Aorta (tissue), 5 donors: Measurements from ENCODE around the gene GABRR2. TPM values are rescaled to one million over a fixed set of nuclear protein-coding genes. Genes with fewer than 3 reads are reported as not detected.

Experiments used
- ATAC-seq: fragments of 200-7000 bp; cut with Tn5 transposase; one replicate; pipeline ENCODE4 v1.9.1; 2022; ENCODE audit warnings: moderate library complexity; ENCODE audit not compliant: low FRiP score
- DNase-seq, 2 donors: peaks; one replicate each; pipeline ENCODE4 v3.0.0-alpha.2; 2020
- H3K27ac ChIP-seq, 2 donors: one replicate each; pipeline ENCODE4 v1.5.1; 2013; ENCODE audit warnings: low read length in 2 of 2, mild to moderate bottlenecking in 2 of 2, moderate library complexity in 2 of 2, control low read depth in 1 of 2, inconsistent platforms in 1 of 2, low read depth in 1 of 2
- H3K27me3 ChIP-seq, 2 donors: one replicate each; pipeline ENCODE4 v1.6.1; 2013; ENCODE audit warnings: control low read depth in 1 of 2, low read length in 1 of 2, mild to moderate bottlenecking in 1 of 2, moderate library complexity in 1 of 2; ENCODE audit not compliant: insufficient read depth in 2 of 2, control insufficient read depth in 1 of 2
- H3K36me3 ChIP-seq, 2 donors: one replicate each; pipeline ENCODE4 v1.6.1; 2013; ENCODE audit warnings: control low read depth in 1 of 2, low read length in 1 of 2, mild to moderate bottlenecking in 1 of 2; ENCODE audit not compliant: insufficient read depth in 2 of 2, control insufficient read depth in 1 of 2
- H3K4me1 ChIP-seq, 2 donors: one replicate each; pipeline ENCODE4 v1.6.1; 2013; ENCODE audit warnings: low read length in 2 of 2, control low read depth in 1 of 2, mild to moderate bottlenecking in 1 of 2, moderate library complexity in 1 of 2; ENCODE audit not compliant: insufficient read depth in 2 of 2, control insufficient read depth in 1 of 2
- H3K4me3 ChIP-seq, 2 donors: one replicate each; pipeline ENCODE4 v1.5.1; 2013; ENCODE audit warnings: low read length in 2 of 2, control low read depth in 1 of 2, mild to moderate bottlenecking in 1 of 2
- H3K9me3 ChIP-seq: one replicate; pipeline ENCODE4 v1.6.1; 2013; ENCODE audit warnings: mild to moderate bottlenecking, low read length; ENCODE audit not compliant: control insufficient read depth
- WGBS, 2 donors: extraction: QIAGEN DNeasy Blood & Tissue Kit; methylation state at CpG; one replicate each; pipeline ENCODE4 v1.1.7; 2013; 5-methylcytosine and 5-hydroxymethylcytosine counted together
- intact Hi-C, 2 donors: fragments of 100-400 bp; cut with DNase I; formaldehyde crosslinking; loops; one replicate each; pipeline versions ENCODE4 v1.14.2 to v1.15.0; 2022
- polyA plus RNA-seq, 2 donors: library from polyadenylated mRNA; stranded (reverse); fragments of 200-250 nt; gene quantifications; one replicate each; pipeline ENCODE4 v1.2.3, GENCODE V29; 2013
- total RNA-seq, 2 donors: library from RNA; stranded (reverse); fragmentation: NEBNext Ultra II Directional; extraction: Animal tissue kit (Norgen Biotek cat#: 25700); gene quantifications; one replicate each; pipeline ENCODE4 v1.2.1, GENCODE V29; 2021
- donor health status: healthy with polysubstance abuse.
- donor health status: Bipolar disorder and iron deficiency.
- donor health status: DM: no; HTN: no; CAD: no.
- donor health status: DM: no; HTN: no; CAD: no.
- donor health status: DM: yes; HTN: yes; CAD: no.

The GABRR2 gene
- total and polyA plus RNA-seq, 4 donors, result 0.82 to 3.6 (median 3.3) TPM; not detected in 1

GRCh38 chr6:89353702-89354392 lies 38.7 kb upstream of the GABRR2 start:
- H3K4me3 ChIP-seq, result no peak overlapping the region
- WGBS, 2 donors, result 84 to 91% methylated on average over 2 of the region's 2 CpGs
- intact Hi-C loops, result loop anchor here (5.0 kb wide), 3 partner anchors 42 to 372 kb away; partner anchors contain the start of gene PNRC1 (in 1 of the 2)
- ATAC-seq, result no peak
- no peaks in the 10 kb centered on the region for H3K9me3 ChIP-seq
- no peaks in the 10 kb centered on the region for H3K36me3 ChIP-seq
- peaks cover 0 to 1% of the 10 kb centered on the region in 2 donors for H3K4me1 ChIP-seq
- no peaks in the 10 kb centered on the region for H3K27me3 ChIP-seq
- DNase-seq, result no peak
- H3K27ac ChIP-seq, result no peak overlapping the region

- intact Hi-C loops, result loop anchor here (5.0 kb wide), 3 partner anchors 41 to 371 kb away; partner anchors contain the start of gene PNRC1 (in 1 of the 2)
- DNase-seq (peak in 1 of 2 donors; percentile 47), ATAC-seq (no peak)
- no peaks in the 10 kb centered on the region for H3K27me3 ChIP-seq
- H3K4me1 ChIP-seq, result peaks cover 0 to 1% of the 10 kb centered on the region in 2 donors
- H3K27ac ChIP-seq, result peak overlapping the region; percentile 87 to 100
- no peaks in the 10 kb centered on the region for H3K9me3 ChIP-seq
- H3K4me3 ChIP-seq, result peak overlapping the region; percentile 64 to 85
- H3K36me3 ChIP-seq, result no peaks in the 10 kb centered on the region
- WGBS, 2 donors, result 43 to 45% methylated on average over 27 of the region's 27 CpGs
Measured at GRCh38 chr6:89353118-89353556, 38.0 kb upstream of the GABRR2 start.

- WGBS, 2 donors, result 0% methylated on average over 73 to 102 of the region's 102 CpGs
- DNase-seq (peak; percentile 98 to 99), ATAC-seq (peak; percentile 98)
- no peaks in the 10 kb centered on the region for H3K9me3 ChIP-seq
- H3K27me3 ChIP-seq, result no peaks in the 10 kb centered on the region
- peaks cover 0 to 1% of the 10 kb centered on the region in 2 donors for H3K4me1 ChIP-seq
- peak within 1 kb of the TSS; percentile 88 to 100 for H3K27ac ChIP-seq
- no peaks in the 10 kb centered on the region for H3K36me3 ChIP-seq
- H3K4me3 ChIP-seq, result peak within 1 kb of the TSS; percentile 64 to 99
- intact Hi-C loops, result loop anchor here (5.0 kb wide), 3 partner anchors 40 to 370 kb away; partner anchors contain the start of gene PNRC1 (in 1 of the 2)
Measured at GRCh38 chr6:89352278-89353117, 37.4 kb upstream of the GABRR2 start, which contains the start of gene UBE2J1. Gene UBE2J1, minus strand, starts transcription at chr6:89352722. Its CDS starts 153 bp downstream, at chr6:89352569.

- Histone ChIP-seq H3K36me3 (no peaks in the 10 kb centered on the region), H3K4me3 (peak overlapping the region; percentile 64 to 99), H3K9me3 (no peaks in the 10 kb centered on the region), H3K27me3 (no peaks in the 10 kb centered on the region), H3K4me1 (peaks cover 0 to 1% of the 10 kb centered on the region in 2 donors), H3K27ac (peak overlapping the region in 1 of 2 donors; percentile 100)
- ATAC-seq, result no peak
- WGBS, 2 donors, result 0% methylated on average over 12 of the region's 12 CpGs
- intact Hi-C loops, result loop anchor here (5.0 kb wide), 3 partner anchors 39 to 369 kb away; partner anchors contain the start of gene PNRC1 (in 1 of the 2)
- no peak for DNase-seq
Measured at GRCh38 chr6:89351671-89352277, 36.7 kb upstream of the GABRR2 start.

GRCh38 chr6:89350281-89350966 lies 35.3 kb upstream of the GABRR2 start:
- Histone ChIP-seq H3K27ac (no peak overlapping the region), H3K4me3 (no peak overlapping the region), H3K9me3 (no peaks in the 10 kb centered on the region), H3K36me3 (no peaks in the 10 kb centered on the region), H3K27me3 (no peaks in the 10 kb centered on the region), H3K4me1 (peaks cover 0 to 1% of the 10 kb centered on the region in 2 donors)
- ATAC-seq (no peak), DNase-seq (no peak)
- 26 to 32% methylated on average over 4 of the region's 4 CpGs for WGBS, 2 donors
- intact Hi-C loops, result loop anchor here (5.0 kb wide), 3 partner anchors 38 to 368 kb away; partner anchors contain the start of gene PNRC1 (in 1 of the 2)

- Histone ChIP-seq H3K4me1 (peaks cover 0 to 1% of the 10 kb centered on the region in 2 donors), H3K27ac (no peak overlapping the region), H3K4me3 (no peak overlapping the region), H3K9me3 (no peaks in the 10 kb centered on the region), H3K36me3 (no peaks in the 10 kb centered on the region), H3K27me3 (no peaks in the 10 kb centered on the region)
- ATAC-seq, result no peak
- no peak for DNase-seq
- WGBS, 2 donors, result 90 to 98% methylated on average over 1 of the region's 1 CpG
- intact Hi-C loops, result no loop called here
Measured at GRCh38 chr6:89348372-89348771, 33.3 kb upstream of the GABRR2 start.

- ATAC-seq (no peak), DNase-seq (peak in 1 of 2 donors; percentile 64)
- Histone ChIP-seq H3K36me3 (no peaks in the 10 kb centered on the region), H3K4me1 (peaks cover 0 to 1% of the 10 kb centered on the region in 2 donors), H3K27ac (no peak overlapping the region), H3K27me3 (no peaks in the 10 kb centered on the region), H3K4me3 (no peak overlapping the region), H3K9me3 (no peaks in the 10 kb centered on the region)
- 37 to 61% methylated on average over 2 of the region's 2 CpGs for WGBS, 2 donors
- intact Hi-C loops, result no loop called here
Measured at GRCh38 chr6:89347825-89348224, 32.7 kb upstream of the GABRR2 start.

- intact Hi-C loops, result no loop called here
- peaks cover 0 to 1% of the 10 kb centered on the region in 2 donors for H3K4me1 ChIP-seq
- WGBS, 2 donors, result 78 to 82% methylated on average over 4 of the region's 4 CpGs
Measured at GRCh38 chr6:89346433-89346832, 31.3 kb upstream of the GABRR2 start.

More at GRCh38 chr6:89346433-89346832, 31.3 kb upstream of the GABRR2 start:
- H3K9me3 ChIP-seq, result no peaks in the 10 kb centered on the region
- H3K4me3 ChIP-seq, result no peak overlapping the region
- no peak for DNase-seq
- no peak overlapping the region for H3K27ac ChIP-seq
- H3K36me3 ChIP-seq, result peaks cover 0 to 1% of the 10 kb centered on the region in 2 donors
- no peak for ATAC-seq
- no peaks in the 10 kb centered on the region for H3K27me3 ChIP-seq
